ENCODE measurements around the gene COL4A2.

The COL4A2 gene

DNA sequence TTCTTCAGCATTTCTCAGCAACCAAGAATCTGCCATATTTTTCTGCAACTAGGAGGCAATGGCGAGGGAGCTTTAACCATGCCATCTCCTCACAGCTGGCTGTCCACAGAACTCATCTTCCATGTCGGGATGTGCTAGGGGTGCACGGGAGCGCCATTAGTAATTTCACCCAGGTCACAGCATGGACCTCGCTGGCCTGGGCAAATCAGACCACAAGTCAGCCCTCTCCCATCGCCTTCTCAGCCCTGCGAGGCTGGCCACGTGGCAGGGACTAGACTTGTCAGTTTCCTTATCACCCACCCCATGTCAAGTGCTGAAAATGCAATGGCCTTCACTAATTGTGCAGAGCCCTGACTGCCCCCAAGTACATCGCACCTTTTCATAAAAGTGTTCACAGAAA, 15.8 kb upstream of the COL4A2 start:
- DNase-seq: no peak

DNA sequence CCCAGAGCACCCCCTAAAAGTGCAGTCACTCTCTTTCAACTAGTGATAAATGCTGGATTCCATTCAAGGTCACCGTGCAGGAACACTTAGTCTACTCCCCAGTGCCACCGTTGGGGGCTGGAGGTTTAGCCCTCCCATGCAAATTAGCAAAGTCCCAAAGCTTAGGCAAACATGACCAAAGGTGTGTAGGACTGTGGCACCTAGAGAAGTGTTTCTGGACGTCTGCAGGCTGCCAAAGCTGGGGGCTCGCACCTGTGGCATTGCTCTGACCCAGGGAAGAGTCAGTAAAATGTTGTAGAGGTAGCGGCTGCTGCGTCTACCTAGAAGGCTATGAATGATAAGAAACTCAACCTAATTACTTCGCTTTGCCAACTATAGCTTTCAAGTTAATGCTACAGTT, 14.0 kb upstream of the COL4A2 start:
- no peak for DNase-seq

DNA sequence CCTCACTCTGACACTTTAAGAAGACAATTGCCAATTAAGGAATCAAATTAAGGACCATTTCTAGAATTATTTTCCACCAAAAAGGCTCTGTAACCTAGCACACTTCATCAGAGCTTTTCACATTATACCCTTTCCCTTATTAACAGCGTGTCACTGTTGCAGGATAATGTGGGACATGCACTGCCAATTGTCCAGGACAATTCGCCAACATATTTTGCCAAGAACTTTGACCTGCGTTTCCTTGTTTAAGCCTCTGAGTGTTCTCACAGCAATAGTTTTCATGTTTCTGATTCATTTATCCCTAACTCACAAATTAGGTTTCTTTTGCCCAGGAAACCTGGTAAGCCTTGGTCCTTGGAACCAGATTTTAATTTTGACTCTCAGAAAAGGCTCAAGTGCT, 13.4 kb upstream of the COL4A2 start:
- DNase-seq: no peak

DNA sequence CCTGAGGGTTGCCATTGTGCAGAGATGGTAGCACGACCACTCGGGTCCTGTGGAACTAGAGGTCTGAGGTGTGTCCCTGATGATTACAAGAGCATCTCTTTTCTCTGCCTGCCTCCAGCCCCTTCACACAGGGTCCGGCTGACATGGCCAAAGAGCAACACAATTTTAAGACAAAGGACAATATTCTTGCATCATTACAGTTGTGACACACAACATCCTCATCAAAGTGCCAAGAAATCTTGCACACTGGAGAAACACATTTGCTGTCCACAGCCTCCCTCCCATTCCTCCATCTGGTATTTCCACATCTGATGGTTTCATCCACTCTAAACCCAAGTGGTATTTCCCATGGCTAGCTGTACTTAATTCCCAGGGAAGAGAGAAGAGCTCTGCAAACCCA, 12.9 kb upstream of the COL4A2 start:
- no peak for DNase-seq

DNA sequence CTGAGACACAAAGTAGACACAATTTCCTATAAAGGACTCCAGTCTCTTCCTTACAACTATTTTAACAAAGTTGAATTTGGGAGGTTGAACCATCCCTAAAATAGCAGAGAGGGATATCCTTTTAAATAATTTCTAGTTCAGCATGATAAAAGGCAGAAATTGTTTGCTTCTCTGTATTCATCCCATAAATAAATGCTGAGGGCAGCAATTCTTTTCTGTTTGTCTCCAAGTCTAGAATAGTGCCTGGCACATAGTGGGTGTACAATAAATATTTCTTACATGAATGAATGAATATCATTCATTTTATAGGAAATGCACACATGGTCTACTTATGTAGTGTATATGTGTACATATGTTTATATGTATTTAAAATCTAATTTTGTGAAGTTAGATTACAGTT, 12.5 kb upstream of the COL4A2 start:
- no peak for DNase-seq

DNA sequence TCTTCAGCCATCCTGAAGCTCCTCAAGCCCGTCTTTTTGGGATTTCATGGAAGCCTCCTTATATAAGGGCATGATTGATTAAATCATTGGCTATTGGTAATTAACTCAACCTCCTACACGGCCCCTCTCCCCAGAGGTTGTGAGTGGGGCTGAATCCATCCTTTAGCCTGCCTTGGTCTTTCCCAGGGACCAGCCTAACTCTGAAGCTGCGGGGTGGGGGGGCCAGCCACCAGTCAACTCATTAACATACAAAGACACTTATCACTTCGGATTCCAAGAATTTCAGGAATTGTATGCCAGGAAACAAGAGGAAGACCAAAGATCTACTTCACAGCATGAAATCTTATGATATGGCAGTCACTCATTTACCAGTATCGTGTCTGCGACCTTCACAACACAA, 10.1 kb upstream of the COL4A2 start:
- no peak for DNase-seq

DNA sequence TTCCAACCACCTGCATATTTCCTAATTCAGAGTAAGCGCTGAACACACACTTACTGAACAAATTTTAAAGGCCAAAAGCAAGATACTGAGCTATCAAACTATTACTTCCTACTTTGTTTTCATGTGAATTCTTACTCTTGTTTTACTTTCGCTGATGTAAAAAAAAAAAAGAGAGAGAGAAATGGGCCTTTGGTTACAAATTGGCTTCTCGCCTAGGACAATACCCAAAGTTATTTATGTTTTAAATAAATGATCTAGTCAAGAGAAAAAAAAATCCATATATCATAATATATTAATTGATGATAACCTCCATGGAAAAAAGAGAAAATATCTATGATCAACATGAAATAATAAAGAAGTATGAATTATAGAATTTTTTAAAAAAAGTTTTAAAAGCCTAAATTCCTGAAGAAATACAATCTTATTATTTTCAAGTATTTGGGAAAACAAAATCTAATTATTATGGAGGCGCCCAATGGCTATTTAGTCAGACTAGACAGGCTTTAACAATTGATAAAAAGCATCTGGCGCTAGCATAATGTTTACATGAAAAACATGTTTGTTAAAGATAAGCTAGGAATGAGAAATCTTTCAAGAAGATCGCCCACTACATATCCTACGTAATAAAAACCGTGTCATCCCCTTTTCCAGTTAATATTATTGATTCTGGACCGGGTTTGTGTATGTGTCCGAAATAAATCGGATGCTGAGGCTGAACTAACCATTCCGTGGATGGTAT, 9.1 kb upstream of the COL4A2 start:
- no peak for DNase-seq

DNA sequence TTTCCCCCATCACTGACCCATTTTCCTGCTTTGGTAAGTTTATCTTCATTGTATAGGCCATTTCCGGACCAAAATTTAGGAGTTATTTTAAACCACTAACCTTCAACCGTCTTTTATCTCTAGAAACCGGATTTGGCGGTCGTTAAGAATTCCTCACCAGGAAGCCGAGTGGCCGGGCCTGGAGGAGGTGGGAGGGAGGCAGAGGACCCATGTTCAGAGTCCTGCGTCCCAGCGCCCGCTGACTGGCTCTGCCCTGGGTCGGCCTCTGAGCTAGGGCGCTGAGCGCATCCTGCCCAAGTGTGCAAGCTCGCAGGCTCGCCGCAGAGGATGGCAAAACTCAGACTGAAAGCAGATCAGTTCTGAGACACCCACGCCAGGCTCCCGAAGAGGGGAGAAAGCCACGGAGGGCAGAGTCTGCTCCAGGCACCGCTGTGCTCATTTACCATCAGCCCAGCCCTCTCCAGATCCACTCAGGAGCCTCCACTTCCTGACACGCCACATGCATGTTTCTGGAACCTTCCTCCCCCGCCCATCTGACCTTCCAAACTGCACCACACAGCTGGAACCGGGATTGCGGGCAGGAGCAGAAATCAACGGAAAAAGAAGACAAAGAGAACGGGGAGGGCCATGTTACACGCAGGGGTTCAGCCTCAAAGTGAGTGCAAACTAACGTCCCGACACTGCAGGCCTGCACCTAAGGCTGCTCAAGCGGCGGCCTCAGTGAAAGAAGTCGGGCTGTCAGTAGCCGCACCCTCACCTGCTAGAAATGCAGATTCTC, 8.4 kb upstream of the COL4A2 start:
- no peak for DNase-seq

DNA sequence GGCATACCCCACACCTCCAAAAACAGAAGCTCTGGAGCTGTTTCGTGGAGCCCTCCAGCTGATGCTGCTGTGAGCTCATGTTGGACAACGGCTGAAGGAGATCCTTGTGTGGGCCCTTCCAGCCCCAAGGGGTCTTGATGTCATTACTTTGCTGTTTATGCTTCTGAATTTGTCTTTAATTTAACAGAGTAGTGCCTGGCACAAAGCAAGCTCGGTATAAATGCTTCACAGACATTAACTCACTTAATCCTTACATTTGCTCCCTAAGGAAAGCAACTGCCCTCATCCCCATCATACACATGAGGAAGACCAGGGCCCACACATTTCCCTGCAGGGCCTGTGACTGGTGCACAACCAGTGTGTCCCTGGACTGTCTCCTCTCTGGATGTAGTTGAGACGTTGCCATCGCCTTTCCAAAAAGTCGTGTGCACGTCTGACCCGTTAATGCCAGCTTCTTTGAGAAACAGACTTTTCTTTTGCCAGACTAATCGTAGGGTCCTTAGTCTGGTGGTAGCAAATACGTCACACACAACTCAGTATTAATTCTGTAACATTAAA, 7.7 kb upstream of the COL4A2 start:
- no peak for DNase-seq

DNA sequence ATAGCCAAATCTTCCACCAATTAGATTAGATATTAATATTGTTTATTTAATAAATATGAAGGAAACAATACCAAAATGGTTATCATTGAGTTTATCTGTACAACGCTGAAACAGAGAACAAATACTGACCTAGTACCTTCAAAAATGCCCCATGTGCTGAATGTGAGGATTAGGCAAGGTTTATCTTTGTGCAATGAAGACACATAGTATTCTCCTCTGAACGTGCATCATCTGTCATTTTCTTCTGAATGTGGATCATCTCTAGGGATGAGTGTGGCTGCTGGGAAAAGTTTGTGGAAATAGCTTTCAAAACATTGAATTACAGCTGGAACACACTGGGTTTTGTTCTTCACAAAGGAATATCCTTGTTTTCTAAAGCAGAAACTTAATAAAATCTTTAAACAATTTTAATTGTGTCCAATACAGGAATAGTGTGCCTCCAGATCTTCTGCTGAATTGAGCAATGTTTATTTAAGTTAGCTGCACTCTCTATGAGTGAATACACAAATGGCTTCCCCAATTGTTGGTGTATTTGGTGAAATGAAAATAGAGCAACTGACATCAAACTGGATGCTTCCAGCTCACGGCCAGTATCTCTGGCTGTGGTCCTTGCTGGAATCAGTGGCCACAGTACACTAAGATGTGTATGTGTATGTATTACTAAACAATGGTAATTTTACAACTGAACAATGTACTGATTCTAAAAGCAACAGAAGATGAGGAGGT, 6.8 kb upstream of the COL4A2 start:
- DNase-seq: no peak

DNA sequence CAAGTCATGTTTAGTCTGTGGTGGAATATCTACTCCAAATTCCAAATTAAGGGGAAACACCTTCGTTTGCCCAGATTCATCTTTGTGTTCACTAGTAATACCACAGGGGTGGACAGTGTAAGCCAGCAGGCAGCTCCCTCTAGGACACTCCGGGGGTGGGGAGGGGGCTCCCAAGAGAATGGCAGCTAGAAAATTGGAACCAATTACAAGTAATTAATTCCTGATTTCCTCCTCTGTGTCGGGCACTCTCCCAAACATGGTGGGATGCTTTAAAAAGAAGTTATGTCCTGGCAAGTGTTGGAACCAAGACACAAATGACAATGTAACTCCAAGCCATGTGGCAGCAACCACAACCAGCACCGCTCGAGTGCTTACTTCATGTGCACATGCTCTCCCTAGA, 6.0 kb upstream of the COL4A2 start:
- no peak for DNase-seq

DNA sequence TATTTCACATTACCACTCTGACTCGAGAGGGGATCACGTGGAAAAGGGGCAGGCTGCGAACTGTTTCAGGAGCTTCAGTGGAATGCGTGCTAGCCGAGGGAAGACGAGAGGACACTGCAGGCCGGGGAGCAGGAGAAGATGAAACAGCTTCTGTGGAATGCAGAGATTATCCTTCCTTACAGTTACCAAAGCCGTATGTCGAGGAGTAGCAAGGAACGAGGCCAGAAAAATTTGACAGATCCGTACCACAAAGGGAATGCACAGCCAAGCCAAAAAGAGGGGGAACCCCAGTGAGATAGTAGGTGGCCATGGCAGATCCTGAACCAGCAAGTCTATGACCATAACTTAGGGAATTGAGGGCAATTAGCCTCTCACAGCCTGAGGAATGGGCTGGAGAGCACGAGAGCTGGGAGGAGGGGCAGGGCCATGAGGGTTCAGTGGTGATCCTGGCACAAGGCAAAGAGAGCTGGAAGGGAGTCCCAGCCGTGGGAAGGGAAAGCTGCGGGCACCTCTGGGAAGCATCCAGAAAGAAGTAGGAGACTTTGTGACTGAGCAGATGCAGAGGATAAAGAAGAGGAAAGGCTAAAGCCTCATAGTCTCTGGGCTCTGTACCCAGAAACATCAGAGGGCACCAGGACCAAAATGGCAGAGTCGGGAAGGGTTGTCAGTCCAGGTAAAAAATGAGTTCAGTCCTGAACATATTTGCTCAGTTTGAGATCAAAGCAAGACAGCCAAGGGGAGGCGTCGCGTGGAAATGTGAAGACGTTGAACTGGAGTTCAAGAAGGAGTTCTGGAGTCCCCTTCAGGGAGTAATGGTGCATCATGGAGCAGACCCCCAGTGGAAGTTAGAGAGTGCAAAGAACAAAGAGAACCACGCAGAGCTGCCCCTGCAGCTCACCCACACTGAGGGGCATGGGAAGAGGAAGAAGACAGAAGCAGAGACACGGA, 5.2 kb upstream of the COL4A2 start:
- DNase-seq: no peak

DNA sequence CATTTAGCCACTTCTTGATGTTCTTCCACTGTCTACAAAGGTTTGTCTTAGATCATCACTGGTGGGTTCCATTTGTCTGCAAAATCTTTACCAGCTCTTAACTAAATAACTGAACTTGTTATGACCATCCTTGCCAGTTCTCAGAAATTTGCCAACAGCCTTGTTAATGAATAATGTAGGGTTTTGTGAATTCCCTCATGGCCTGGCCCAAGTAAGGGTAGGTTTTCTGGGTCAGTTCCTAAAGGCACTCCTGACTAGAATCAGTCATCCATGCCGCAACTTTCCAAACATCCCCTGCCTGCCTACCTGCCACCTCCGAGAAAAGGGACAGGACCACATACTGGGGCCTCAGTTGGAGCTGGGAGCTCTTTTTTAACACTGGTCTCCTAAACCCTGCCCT, 4.1 kb upstream of the COL4A2 start:
- DNase-seq: no peak

DNA sequence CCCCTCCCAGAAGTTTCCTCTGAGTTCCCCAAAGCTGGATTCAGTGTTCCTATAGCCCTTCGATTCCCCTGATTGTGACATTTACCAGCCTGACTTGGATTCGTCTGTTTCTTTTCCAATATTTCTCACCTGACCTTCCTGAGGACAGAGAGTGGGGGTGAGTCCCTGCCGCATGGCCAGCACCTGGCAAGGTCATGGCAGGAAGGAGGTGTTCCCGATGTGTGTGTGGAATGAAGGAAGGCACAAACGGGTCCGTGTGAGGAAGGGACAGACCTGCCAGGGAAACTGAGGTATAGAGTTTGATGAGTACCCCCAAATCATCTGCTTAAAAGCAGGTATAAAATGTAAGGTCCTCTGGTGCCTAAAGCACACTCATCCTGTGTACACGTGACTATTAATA, 3.4 kb upstream of the COL4A2 start:
- no peak for DNase-seq

DNA sequence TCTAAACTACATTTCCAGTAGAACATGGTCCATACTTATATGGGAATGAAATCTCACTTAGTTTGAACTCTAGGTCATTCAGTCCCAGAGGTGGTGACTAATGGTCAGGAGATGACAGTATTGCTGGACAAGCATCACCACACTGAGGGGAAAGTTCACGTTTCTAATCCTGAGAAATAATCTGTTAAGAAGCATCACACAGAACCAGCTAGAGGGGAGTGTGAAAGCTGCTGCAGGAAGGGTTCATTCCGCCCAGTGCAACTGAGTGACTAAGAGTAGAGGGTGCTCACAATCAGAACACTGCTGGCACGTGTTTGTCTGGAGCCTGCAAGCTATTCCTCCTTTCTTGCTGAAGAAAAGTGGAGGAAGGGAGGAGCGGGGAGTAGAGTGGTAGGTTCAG, 2.8 kb upstream of the COL4A2 start:
- no peak for DNase-seq

DNA sequence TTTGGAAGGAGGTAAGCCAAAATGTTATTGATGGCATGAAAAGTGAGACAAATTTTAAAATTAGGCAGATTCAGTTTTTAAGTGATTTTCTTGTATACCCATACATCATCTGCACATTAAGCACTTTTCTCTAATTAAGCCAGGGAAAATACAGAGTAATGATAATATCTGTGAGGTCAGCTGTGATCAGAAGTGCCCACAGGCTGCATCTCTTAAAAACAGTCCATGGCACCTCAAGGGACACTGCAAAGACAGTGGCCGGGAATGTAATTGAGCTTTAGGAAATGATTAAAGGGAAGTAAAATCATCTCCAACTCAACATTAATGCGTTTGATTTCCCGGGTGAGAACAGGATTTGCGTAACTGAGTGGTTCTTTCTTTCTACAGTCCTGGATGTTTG, 2.1 kb upstream of the COL4A2 start:
- no peak for DNase-seq

DNA sequence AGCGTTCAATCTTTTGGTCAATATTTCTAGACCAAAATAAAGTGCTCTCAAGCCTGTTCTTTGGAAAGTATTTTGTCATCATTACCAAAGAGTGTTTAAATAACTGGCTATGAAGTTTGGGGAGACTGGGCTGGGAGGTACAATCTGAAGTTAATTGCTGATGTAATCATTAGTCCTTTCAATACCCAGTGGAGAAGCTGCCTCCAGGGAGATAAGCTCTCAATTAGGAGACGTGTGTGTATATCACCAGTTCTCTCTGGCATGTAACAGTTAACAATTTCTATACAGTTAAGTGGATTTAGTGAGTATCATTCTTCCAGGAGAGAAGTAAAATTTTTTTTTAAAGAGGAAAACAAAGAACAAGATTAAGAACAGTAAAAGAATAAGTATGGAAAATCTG, 1.5 kb upstream of the COL4A2 start:
- no peak for DNase-seq

DNA sequence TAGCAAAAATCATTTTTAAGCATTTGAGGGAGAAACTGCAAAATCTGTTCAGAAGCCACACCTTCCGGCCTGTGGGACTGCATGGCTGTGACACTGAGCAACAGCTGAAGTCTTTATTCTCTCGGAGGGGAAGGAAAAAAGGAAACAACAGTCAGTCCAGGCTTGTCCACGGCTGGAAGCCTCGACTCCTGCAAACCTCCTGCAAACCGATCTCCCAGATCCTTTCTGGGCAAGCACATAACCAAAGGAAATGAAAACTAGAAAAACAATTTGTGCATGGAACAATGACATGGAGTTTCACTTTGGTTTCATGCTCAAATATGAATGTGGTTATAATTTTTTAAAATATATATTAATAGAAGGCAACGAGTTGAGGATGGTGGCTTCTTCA, 1.1 kb upstream of the COL4A2 start:
- no peak for DNase-seq

DNA sequence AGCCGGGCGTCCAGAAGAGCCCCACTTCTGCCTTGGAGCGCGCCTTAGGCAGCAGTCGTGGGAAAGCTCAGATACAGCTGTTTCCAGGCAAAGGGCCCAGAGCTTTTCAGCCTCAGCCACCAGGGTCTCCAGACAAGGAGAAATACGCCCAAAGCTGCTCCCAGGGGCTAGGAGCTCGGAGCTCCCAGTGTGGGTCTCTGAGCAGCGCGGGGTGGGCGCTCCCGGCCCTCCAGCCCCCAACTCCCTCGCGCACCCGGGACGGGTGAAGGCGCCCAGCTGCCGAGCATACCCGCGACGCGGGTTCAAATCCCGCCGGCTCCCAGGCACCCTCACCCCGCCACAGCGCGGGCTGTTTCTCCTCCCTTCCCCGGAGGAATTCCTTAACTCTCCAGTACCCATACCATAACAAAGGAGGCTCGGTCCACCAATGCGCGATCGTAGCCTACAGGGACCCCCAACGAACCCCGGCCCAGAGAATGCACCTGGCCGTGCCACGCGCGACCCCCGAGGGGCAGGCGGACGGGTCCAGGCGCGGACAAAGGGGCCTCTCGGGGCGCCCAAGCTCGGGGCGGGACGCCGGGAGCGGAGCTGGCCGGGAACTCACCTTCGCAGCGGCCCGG, 634 bp upstream of the COL4A2 start:
- DNase-seq: no peak

DNA sequence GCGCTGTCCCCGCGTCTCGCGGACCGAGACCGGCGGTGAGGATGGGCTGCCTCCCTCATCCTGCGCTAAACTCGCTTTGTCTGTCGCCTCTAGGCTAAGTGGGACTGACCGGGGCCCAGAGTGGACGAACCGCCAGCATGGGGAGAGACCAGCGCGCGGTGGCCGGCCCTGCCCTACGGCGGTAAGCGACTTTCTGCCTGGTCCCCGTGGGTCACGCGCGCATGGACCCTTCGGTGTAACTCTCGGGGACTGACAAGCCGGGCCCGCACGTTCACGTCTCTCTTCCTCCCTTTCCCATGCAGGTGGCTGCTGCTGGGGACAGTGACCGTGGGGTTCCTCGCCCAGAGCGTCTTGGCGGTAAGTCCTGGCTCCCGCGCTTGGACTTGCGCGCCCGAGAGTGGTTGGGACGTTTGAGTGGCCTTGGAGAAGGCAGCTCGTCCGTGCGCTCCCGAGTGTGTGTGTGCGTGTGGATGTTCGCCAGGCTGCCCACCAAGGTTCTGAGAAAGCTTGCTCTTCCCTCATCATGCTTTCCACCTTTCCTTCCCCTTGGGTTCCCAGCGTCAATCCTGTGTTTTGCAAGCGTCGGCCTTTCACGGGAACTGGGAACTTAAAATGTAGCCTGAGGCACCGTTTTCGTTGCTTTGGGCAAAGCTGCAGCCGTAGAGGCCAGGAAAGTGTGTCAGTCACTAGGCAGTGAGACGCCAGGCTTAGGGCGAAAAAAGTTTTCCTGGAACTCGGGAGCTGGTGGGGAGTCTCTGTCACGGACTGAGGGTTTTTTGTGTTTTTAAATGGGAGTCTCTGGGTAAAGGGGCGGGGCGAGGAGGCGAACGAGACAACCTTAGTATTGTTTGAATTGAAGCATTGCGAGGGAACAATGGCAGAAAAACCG, 927 bp downstream of the COL4A2 start:
- no peak for DNase-seq
